SK-N-SH treated with all-trans-retinoic acid at 6 μM for 48 hours (cell line): ENCODE measurements around the gene NUDT15.

Source experiments
- ARNTL ChIP-seq: fragments of 450-650 bp; formaldehyde crosslinking; IDR thresholded peaks from 2 replicates; pipeline ENCODE4 v1.5.0; 2020; ENCODE audit warnings: low read depth, mild to moderate bottlenecking, moderate library complexity, borderline replicate concordance
- CSDC2 ChIP-seq: fragments of 250-450 bp; sonication (Bioruptor Pico); IDR thresholded peaks from 2 replicates; pipeline ENCODE4 v1.5.0; 2020; ENCODE audit warnings: mild to moderate bottlenecking, moderate library complexity
- ESRRG ChIP-seq: fragments of 250-450 bp; sonication (Bioruptor Pico); IDR thresholded peaks from 2 replicates; pipeline ENCODE4 v1.6.1; 2021; ENCODE audit warnings: mild to moderate bottlenecking
- OSR1 ChIP-seq: fragments of 250-450 bp; sonication (Bioruptor Pico); IDR thresholded peaks from 2 replicates; pipeline ENCODE4 v1.8.0; 2022; ENCODE audit warnings: moderate library complexity, mild to moderate bottlenecking, inconsistent platforms
- PPARA ChIP-seq: fragments of 250-450 bp; sonication (Bioruptor Pico); IDR thresholded peaks from 2 replicates; pipeline ENCODE4 v1.5.0; 2020; ENCODE audit warnings: mild to moderate bottlenecking, borderline replicate concordance
- SNAI2 ChIP-seq: fragments of 250-450 bp; sonication (Bioruptor Pico); IDR thresholded peaks from 2 replicates; pipeline ENCODE4 v1.5.0; 2020; ENCODE audit warnings: mild to moderate bottlenecking, moderate library complexity
- ZFP3 ChIP-seq: fragments of 250-450 bp; sonication (Bioruptor Pico); IDR thresholded peaks from 2 replicates; pipeline ENCODE4 v1.5.0; 2020; ENCODE audit warnings: mild to moderate bottlenecking, moderate library complexity
- ZFP30 ChIP-seq: fragments of 450-650 bp; formaldehyde crosslinking; IDR thresholded peaks from 2 replicates; pipeline ENCODE4 v1.5.0; 2022; ENCODE audit warnings: mild to moderate bottlenecking, moderate library complexity
- TF ChIP-seq, protein P1 (sequence below): fragments of 250-450 bp; sonication (Bioruptor Pico); IDR thresholded peaks from 2 replicates; pipeline ENCODE4 v1.5.1; 2020; ENCODE audit warnings: low read depth, mild to moderate bottlenecking, moderate library complexity

DNA sequence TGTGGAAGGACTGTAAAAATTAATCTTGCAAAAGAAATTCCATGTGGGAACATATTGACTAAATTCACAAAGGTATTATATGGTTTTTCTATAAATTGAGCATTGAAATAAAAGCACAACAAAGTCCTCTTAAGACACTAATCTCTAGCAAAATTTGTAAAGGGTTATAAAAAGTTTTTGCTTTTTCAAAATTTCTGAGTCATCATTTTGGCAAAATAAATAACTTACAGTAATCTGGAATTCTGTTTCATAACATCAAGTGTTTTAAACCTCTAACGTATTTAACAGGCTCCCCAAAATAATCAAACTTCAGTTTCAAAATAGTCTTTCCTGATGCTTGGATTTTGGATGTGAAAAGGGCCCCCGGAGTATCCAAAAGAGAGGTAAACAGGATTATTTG is 31.4 kb downstream of the NUDT15 start:
- TF ChIP-seq ESRRG (CRISPR knock-in tag) (no peak), SNAI2 (no peak), PPARA (no peak), ARNTL (CRISPR knock-in tag) (no peak), CSDC2 (CRISPR knock-in tag) (no peak), OSR1 (CRISPR knock-in tag) (no peak), ZFP30 (CRISPR knock-in tag) (no peak), ZFP3 (no peak)
- TF ChIP-seq, protein P1, sequence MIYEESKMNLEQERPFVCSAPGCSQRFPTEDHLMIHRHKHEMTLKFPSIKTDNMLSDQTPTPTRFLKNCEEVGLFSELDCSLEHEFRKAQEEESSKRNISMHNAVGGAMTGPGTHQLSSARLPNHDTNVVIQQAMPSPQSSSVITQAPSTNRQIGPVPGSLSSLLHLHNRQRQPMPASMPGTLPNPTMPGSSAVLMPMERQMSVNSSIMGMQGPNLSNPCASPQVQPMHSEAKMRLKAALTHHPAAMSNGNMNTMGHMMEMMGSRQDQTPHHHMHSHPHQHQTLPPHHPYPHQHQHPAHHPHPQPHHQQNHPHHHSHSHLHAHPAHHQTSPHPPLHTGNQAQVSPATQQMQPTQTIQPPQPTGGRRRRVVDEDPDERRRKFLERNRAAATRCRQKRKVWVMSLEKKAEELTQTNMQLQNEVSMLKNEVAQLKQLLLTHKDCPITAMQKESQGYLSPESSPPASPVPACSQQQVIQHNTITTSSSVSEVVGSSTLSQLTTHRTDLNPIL (CRISPR knock-in tag), result no peak
